Hepatocyte (in vitro differentiated cells): Measurements from ENCODE around the gene ASB1.

Experiments
- CTCF ChIP-seq: fragments of 200-600 bp; sonication (generic); IDR thresholded peaks from 2 replicates; pipeline ENCODE4 v1.5.1; 2016; ENCODE audit warnings: antibody characterized with exemption, mild to moderate bottlenecking; ENCODE audit not compliant: poor library complexity
- EZH2 ChIP-seq: fragments of 200-600 bp; sonication (generic); IDR thresholded peaks from 2 replicates; pipeline ENCODE4 v1.6.1; 2016; ENCODE audit warnings: antibody characterized with exemption, mild to moderate bottlenecking, borderline replicate concordance

GRCh38 chr2:238467062-238467461 is 40.3 kb downstream of the ASB1 start:
- TF ChIP-seq CTCF (no peak), EZH2 (no peak)
